GM12878 (cell line): Measurements from ENCODE around the gene HTR4.

Experiments used
- BHLHE40 ChIP-seq, 2 experiments: fragments of 450-650 bp in 1 of 2; IDR thresholded peaks; 2 replicates each; pipeline ENCODE4 v1.6.1; 2011 to 2017; ENCODE audit warnings: low read depth in 2 of 2, borderline replicate concordance in 1 of 2, improper control_type of control experiment in 1 of 2, low read length in 1 of 2, mild to moderate bottlenecking in 1 of 2
- CEBPB ChIP-seq, 2 experiments: fragments of 150-350 bp in 1 of 2; IDR thresholded peaks; 2 replicates each; pipeline ENCODE4 v1.6.1; 2012 to 2014; ENCODE audit warnings: low read depth in 2 of 2, low read length in 2 of 2, borderline replicate concordance in 1 of 2, inconsistent platforms in 1 of 2
- MTA3 ChIP-seq: IDR thresholded peaks from 2 replicates; pipeline ENCODE4 v1.6.1; 2012; ENCODE audit warnings: low read length, inconsistent platforms, borderline replicate concordance
- POLR2A ChIP-seq: IDR thresholded peaks from 2 replicates; pipeline ENCODE4 v1.6.1; 2011; ENCODE audit warnings: low read depth, mild to moderate bottlenecking, low read length
- SPI1 ChIP-seq: IDR thresholded peaks from 2 replicates; pipeline ENCODE4 v1.6.1; 2011; ENCODE audit warnings: low read depth, mild to moderate bottlenecking, low read length, moderate library complexity, borderline replicate concordance; ENCODE audit not compliant: insufficient read depth
- SRF ChIP-seq, 2 experiments: IDR thresholded peaks; 2 replicates each; pipeline ENCODE4 v1.6.1; 2011; ENCODE audit warnings: low read depth in 2 of 2, low read length in 2 of 2, mild to moderate bottlenecking in 1 of 2, moderate library complexity in 1 of 2

- TF ChIP-seq BHLHE40 (IDR thresholded peaks at IDR 0.05; ENCODE audit: borderline replicate concordance in 1 of 2, low read depth in 2 of 2, low read length in 1 of 2), result no peak
- TF ChIP-seq POLR2A, result no peak
- TF ChIP-seq MTA3, result no peak
- TF ChIP-seq SRF (IDR thresholded peaks at IDR 0.05; ENCODE audit: low read depth in 2 of 2, low read length in 2 of 2), result no peak
- no peak for TF ChIP-seq SPI1
- TF ChIP-seq CEBPB (IDR thresholded peaks at IDR 0.05; ENCODE audit: borderline replicate concordance in 1 of 2, low read depth in 2 of 2, low read length in 2 of 2), result no peak
These were observed 5.5 kb upstream of the HTR4 start for GRCh38 chr5:148659641-148660345.
